A549 (cell line): Measurements from ENCODE around the gene SPPL3.

Experiments
- CEBPB ChIP-seq, 2 experiments: fragments of >200 bp in 1 of 2; sonication (Bioruptor Twin) in 1 of 2; formaldehyde crosslinking in 1 of 2; IDR thresholded peaks; 2 replicates each; pipeline ENCODE4 v1.6.1; 2012 to 2016
- CTCF ChIP-seq: fragments of >200 bp; sonication (Bioruptor Twin); formaldehyde crosslinking; IDR thresholded peaks from 3 replicates; pipeline ENCODE4 v1.5.1; 2016
- ZSCAN20 ChIP-seq: fragments of 250-450 bp; sonication (Bioruptor Pico); IDR thresholded peaks from 2 replicates; pipeline ENCODE4 v1.8.0; 2022; ENCODE audit warnings: mild to moderate bottlenecking, moderate library complexity

- TF ChIP-seq CEBPB (IDR thresholded peaks at IDR 0.05) (no peak), ZSCAN20 (CRISPR knock-in tag) (no peak), CTCF (no peak)
Observed at GRCh38 chr12:120754792-120755191, 149.4 kb downstream of the SPPL3 start.
